Neural progenitor cell (in vitro differentiated cells): Measurements from ENCODE around the gene KCTD2.

ENCODE experiments used
- EZH2 ChIP-seq: fragments of 200-600 bp; sonication (generic); IDR thresholded peaks from 2 replicates; pipeline ENCODE4 v1.6.1; 2017; ENCODE audit warnings: antibody characterized with exemption, mild to moderate bottlenecking, moderate library complexity
- EZH2phosphoT487 ChIP-seq: fragments of 200-600 bp; sonication (generic); IDR thresholded peaks from 2 replicates; pipeline ENCODE4 v1.6.1; 2017; ENCODE audit warnings: antibody characterized with exemption
- TF ChIP-seq, protein P1 (sequence below): fragments of 200-600 bp; sonication (generic); IDR thresholded peaks from 2 replicates; pipeline ENCODE4 v1.5.1; 2017; ENCODE audit warnings: antibody characterized with exemption, mild to moderate bottlenecking

DNA sequence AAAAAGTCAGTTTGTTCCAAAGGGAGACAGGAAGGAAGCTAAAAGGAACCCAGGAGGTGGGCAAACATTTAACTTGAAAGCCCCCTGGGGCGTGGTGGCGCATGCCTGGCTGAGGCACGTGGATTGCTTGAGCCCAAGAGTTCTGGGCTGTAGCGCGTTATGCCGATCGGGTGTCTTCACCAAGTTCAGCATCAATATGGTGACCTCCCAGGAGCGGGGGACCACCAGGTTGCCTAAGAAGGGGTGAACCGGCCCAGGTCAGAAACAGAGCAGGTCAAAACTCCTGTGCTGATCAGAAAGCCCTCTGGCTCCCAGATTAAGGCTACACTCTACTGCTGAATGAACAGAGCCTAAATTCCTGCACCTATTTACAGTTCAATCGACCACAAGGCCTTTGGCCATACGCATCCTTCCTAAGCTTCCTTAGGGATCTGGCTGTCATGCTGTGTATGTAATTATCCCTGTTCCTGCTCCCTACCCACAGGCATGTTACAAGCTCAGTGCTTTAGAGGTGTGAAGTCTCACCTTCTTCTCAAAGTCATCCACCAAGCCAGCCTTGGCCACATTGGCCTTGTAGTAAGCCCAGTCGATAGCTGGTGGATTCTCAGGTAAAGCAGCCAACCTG is 5.3 kb upstream of the KCTD2 start:
- TF ChIP-seq, protein P1, sequence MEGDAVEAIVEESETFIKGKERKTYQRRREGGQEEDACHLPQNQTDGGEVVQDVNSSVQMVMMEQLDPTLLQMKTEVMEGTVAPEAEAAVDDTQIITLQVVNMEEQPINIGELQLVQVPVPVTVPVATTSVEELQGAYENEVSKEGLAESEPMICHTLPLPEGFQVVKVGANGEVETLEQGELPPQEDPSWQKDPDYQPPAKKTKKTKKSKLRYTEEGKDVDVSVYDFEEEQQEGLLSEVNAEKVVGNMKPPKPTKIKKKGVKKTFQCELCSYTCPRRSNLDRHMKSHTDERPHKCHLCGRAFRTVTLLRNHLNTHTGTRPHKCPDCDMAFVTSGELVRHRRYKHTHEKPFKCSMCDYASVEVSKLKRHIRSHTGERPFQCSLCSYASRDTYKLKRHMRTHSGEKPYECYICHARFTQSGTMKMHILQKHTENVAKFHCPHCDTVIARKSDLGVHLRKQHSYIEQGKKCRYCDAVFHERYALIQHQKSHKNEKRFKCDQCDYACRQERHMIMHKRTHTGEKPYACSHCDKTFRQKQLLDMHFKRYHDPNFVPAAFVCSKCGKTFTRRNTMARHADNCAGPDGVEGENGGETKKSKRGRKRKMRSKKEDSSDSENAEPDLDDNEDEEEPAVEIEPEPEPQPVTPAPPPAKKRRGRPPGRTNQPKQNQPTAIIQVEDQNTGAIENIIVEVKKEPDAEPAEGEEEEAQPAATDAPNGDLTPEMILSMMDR, result no peak
- no peak for TF ChIP-seq EZH2
- TF ChIP-seq EZH2phosphoT487, result no peak
